Tibial nerve (tissue), 4 donors: ENCODE data around the gene CNPPD1. TPM values are rescaled to one million over a fixed set of nuclear protein-coding genes. Genes with fewer than 3 reads are reported as not detected.

Source experiments
- DNase-seq, 2 donors: peaks; one replicate each; pipeline ENCODE4 v3.0.0-alpha.2; 2019; ENCODE audit warnings: low spot score in 2 of 2
- H3K27ac ChIP-seq, 4 donors: fragments of 200-600 bp; sonication (generic) in 3 of 4; one replicate each; pipeline ENCODE4 v1.5.1; 2017 to 2019; ENCODE audit warnings: mild to moderate bottlenecking in 1 of 4
- H3K27me3 ChIP-seq, 2 donors: fragments of 200-600 bp; sonication (generic) in 1 of 2; one replicate each; pipeline versions ENCODE4 v1.5.1 to v1.6.0; 2017 to 2019
- H3K36me3 ChIP-seq, 3 donors: fragments of 200-600 bp; sonication (generic); one replicate each; pipeline ENCODE4 v1.5.1; 2018 to 2019
- H3K4me1 ChIP-seq, 4 donors: fragments of 200-600 bp; sonication (generic) in 3 of 4; one replicate each; pipeline ENCODE4 v1.5.1; 2017 to 2019
- H3K4me3 ChIP-seq, 4 donors: fragments of 200-600 bp; sonication (generic) in 3 of 4; one replicate each; pipeline ENCODE4 v1.5.1; 2017 to 2019; ENCODE audit warnings: mild to moderate bottlenecking in 1 of 4, moderate library complexity in 1 of 4
- H3K9me3 ChIP-seq, 4 donors: fragments of 200-600 bp; sonication (generic) in 3 of 4; one replicate each; pipeline ENCODE4 v1.5.1; 2017 to 2019
- POLR2A ChIP-seq, 2 donors: fragments of 450-650 bp; IDR thresholded peaks; one replicate each; pipeline ENCODE4 v1.6.1; 2017; ENCODE audit warnings: antibody characterized with exemption in 2 of 2, mild to moderate bottlenecking in 2 of 2, moderate library complexity in 2 of 2
- WGBS, 2 donors: methylation state at CpG; one replicate each; pipeline ENCODE4 v1.1.5; 2018; 5-methylcytosine and 5-hydroxymethylcytosine counted together
- total RNA-seq, 4 donors: library from RNA; depleted of rRNA; stranded (reverse); fragments of >200 nt; gene quantifications; one replicate each; pipeline ENCODE4 v1.1.0, GENCODE V29; 2016

CNPPD1 gene
- total RNA-seq, 4 donors from 2014 or later: 38.8 to 51.3 (median 49.4) TPM

DNA sequence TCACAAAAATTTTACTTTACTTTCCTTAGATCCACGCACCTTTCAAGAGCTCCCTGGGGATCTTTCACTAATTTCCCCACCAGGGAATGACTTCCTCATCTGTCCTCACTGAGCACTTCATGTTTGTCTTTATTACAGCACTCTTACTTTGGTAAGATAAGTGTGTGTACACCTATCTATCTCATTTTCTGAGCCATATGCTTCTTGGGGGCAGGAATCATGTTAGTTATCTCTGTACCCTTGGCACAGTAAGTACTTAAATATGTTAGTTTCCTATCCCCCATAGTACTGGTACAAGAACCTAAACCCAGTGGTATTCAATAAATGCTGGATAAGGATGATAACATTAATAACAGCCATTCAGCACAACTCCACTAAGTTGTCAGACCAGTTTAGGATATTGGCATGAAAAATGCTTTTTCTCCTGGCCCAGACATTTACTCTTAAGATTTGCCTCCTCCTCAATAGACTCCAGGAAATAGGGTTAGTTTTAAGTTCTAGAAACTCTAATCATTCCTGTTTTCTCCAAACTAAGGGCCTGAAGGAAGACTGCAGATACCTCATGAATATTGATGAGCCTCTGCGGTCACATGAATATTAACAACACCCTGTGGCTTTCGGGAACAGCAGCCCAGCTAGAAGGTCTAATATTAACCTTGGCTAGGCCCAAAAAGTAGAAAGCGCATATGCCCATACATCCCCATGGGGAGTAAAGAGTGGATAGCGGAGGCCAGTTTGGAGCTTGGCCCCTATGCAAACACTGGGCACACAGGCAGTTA lies 54.3 kb downstream of the CNPPD1 start:
- TF ChIP-seq POLR2A (IDR thresholded peaks at IDR 0.05): no peak
- Histone ChIP-seq H3K4me1 (peaks cover 0 to 18% (median 0%) of the 10 kb centered on the region in 4 donors), H3K4me3 (no peak overlapping the region), H3K9me3 (no peaks in the 10 kb centered on the region), H3K27me3 (no peaks in the 10 kb centered on the region), H3K36me3 (no peaks in the 10 kb centered on the region), H3K27ac (no peak overlapping the region)
- no peak for DNase-seq
- 73 to 74% methylated on average over 5 of the region's 5 CpGs for WGBS, 2 donors

Other genes starting within 250 kb of the CNPPD1 start
- gene CDK5R2, start 217.3 kb downstream of the CNPPD1 start, total RNA-seq: not detected
- gene FEV, start 191.7 kb downstream of the CNPPD1 start, total RNA-seq: not detected
- not detected for gene CRYBA2, start 183.5 kb downstream of the CNPPD1 start, total RNA-seq
- not detected for gene CFAP65, start 135.4 kb downstream of the CNPPD1 start, total RNA-seq
- under 1 TPM in 1 of 4 donors, not detected in 3; 0.63 TPM for gene IHH, start 116.0 kb downstream of the CNPPD1 start, total RNA-seq
- gene NHEJ1, start 16.1 kb downstream of the CNPPD1 start, total RNA-seq: 10 to 100 TPM; 12.9 to 27.4 (median 17.6) TPM
- gene SLC23A3, start 6.9 kb downstream of the CNPPD1 start, total RNA-seq: under 1 TPM in 3 of 4 donors, not detected in 1; 0.21 to 0.98 (median 0.30) TPM
- 10 to 100 TPM; 45.8 to 59.4 (median 54.3) TPM for gene RETREG2, start 1.4 kb upstream of the CNPPD1 start, total RNA-seq
- gene ZFAND2B, start 29.9 kb upstream of the CNPPD1 start, total RNA-seq: 10 to 100 TPM; 30.3 to 58.8 (median 50.5) TPM
- gene ABCB6, start 42.0 kb upstream of the CNPPD1 start, total RNA-seq: 10 to 100 TPM; 22.7 to 43.2 (median 36.1) TPM
- gene ATG9A, start 52.7 kb upstream of the CNPPD1 start, total RNA-seq: 10 to 100 TPM; 23.4 to 40.0 (median 30.5) TPM
- 100 to 1,000 TPM in 2 of 4 donors, 10 to 100 TPM in 2; 84.5 to 106 (median 97.6) TPM for gene ANKZF1, start 52.9 kb upstream of the CNPPD1 start, total RNA-seq
- 10 to 100 TPM in 2 of 4 donors, 1 to 10 TPM in 2; 6.7 to 13.1 (median 9.6) TPM for gene GLB1L, start 68.5 kb upstream of the CNPPD1 start, total RNA-seq
- gene STK16, start 68.6 kb upstream of the CNPPD1 start, total RNA-seq: 10 to 100 TPM in 3 of 4 donors, 1 to 10 TPM in 1; 9.6 to 17.7 (median 15.3) TPM
- not detected for gene TUBA4B, start 76.3 kb upstream of the CNPPD1 start, total RNA-seq
- 10 to 100 TPM in 1 of 4 donors, 1 to 10 TPM in 3; 8.0 to 24.6 (median 9.4) TPM for gene TUBA4A, start 77.0 kb upstream of the CNPPD1 start, total RNA-seq
- 100 to 1,000 TPM in 3 of 4 donors, 10 to 100 TPM in 1; 95.7 to 106 (median 102) TPM for gene DNAJB2, start 102.4 kb upstream of the CNPPD1 start, total RNA-seq
- gene PTPRN, start 132.5 kb upstream of the CNPPD1 start, total RNA-seq: not detected
- not detected for gene RESP18, start 155.8 kb upstream of the CNPPD1 start, total RNA-seq
- 10 to 100 TPM; 35.2 to 88.1 (median 52.6) TPM for gene DNPEP, start 211.0 kb upstream of the CNPPD1 start, total RNA-seq
- gene DES, start 241.5 kb upstream of the CNPPD1 start, total RNA-seq: 10 to 100 TPM; 20.7 to 50.4 (median 25.0) TPM